Left forelimb (tissue), 1 donor: ENCODE results near the gene DNAJC11.

Source experiments
- DNase-seq: peaks from one replicate; pipeline ENCODE4 v3.0.0-alpha.2; 2018; ENCODE audit warnings: low spot score

The DNAJC11 gene

DNA sequence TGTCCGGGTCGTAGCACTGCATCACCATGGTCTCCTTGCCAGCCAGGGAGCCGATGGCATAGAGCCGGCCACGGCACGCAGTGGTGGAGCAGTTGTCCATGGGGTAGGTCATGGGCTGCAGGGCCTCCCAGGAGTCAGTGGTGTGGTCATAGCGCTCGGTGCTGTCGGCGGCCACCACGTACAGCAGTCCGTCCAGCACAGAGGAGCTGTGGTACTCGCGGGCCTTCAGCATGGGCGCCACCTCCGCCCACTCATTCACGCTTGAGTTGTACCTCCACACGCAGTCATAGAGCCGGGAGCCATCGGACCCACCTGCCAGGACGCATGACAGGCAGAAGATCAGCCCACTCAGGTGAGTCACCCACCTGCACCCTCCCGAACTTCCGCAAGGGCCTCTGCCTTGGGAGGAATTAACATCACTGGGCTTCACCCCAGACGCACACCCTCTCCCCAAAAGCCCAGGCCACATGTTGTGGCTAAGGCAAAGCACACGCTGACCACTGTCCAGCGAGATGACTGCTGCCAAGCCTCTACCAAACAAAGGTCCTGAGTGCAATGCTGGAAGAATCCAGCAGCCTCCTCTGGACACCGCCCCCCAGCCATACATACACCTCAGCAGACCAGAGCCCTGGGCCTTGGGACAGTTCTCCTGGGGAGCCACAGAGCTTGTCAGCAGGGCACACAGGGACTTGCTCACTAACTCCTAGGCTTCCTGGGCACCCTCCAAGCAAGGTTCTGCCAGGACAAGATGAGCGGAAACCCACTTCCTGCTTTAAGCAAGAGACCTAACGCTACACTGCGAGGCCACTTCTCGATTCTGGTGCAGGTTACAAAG is 102.3 kb downstream of the DNAJC11 start:
- DNase-seq, result no peak

DNA sequence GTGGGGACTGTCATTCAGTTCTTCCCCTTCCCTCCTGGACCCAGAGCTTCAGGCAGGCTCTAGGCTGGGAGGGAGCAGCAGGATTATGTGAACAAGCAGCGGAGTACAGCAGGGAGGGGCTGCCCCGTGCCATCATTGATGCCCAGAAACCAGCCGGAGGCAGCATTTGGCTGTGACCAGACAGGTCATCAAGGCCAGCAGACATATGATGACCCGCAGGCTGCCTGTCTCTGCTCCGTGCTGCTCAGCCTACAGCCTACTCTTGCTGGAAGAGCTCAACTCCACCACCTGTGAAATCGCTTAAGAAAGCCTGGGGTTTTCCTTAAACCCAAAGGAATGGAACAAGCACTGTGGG is 103.9 kb downstream of the DNAJC11 start:
- DNase-seq, result no peak

DNA sequence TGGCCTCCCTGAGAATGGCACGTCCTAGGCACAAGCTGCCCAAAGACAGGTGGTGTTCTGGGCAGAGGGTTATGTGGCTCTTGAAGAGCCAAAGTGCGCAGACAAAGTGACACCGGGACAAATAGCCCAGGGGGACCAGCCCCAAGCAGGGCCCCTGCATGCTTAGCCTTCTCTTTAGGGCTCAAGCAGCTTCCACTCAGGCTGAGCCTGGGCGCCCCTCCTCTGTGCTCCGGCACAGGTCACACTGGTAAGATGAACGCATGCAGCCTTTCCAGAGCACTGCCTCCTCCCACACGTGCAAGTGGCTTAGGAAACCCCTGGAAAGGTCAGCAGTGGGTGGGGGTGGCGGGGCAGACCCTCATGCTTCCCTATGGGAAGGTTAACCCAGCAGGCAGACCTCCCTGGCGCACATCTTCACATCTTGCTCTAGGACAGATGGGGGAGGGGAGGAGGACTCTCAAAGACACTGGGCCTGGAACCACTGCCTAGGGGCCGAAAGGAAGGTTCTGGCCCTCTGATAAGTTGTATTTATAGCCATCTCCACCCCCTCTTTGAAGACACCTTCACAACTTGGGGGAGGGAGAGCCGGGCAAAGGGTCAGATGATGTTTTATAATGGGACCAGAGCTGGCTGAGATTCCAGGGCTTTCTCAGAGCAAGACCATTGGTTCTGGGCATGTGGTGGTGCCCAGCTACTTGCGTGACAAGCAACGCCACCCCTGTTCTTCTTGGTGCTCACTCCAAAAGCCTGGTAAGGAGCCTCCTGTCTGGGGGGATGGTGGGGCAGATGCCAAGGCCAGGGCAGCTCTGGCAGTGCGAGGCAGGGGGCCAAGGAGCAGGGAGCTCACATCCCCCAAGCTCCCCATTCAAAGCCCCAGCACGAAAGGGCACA is 104.5 kb downstream of the DNAJC11 start:
- no peak for DNase-seq

DNA sequence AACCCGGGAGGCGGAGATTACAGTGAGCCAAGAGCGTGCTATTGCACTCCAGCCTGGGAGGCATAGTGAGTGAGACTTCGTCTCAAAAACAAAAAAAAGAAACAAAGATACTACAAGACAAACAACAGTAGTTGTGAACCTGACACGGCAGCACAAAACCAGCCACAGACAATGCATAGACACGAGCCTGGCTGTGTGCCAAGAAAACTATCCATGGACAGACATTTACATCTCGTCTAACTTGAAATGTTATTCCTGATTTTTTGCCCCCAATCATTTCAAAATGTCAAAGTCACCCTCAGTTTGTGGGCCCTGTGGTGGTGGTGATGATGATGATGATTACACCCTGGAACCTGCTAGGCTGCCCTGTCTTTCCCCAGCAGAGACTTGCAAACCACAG is 105.3 kb downstream of the DNAJC11 start:
- no peak for DNase-seq

DNA sequence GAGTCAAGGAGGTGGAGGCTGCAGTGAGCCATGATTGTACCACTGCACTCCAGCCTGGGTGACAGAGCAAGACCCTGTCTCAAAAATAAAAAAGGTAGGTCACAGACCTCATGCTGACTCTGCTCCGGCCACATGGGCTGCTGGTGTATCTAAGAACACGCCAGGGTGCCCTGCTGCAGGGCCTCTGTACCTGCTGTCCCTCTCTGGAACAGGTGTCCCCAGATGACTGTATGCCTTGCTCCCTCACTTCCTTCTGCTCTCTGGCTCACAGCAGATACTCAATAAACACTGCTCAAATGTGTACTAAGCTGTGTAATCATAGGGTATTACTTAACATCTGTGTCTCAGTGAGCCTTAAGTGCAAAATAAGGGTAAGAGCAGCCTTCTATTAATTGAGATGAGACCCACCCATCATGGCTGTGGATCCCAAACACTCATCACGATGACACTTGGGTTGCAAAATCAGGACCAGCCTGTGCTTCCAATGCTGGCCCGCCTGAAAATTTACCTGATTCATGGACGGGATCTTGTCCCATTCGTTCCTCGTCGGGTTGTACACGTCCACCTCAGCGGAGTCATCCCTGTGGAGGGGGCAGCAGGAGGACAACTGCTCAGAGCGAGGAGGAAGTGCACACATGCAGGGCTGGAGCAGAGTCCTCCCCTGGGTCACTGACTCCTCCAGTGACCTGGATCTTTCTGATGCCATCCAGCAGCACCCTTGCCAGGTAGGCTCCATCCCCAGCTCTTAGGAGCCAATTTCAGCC is 106.5 kb downstream of the DNAJC11 start:
- DNase-seq, result no peak

DNA sequence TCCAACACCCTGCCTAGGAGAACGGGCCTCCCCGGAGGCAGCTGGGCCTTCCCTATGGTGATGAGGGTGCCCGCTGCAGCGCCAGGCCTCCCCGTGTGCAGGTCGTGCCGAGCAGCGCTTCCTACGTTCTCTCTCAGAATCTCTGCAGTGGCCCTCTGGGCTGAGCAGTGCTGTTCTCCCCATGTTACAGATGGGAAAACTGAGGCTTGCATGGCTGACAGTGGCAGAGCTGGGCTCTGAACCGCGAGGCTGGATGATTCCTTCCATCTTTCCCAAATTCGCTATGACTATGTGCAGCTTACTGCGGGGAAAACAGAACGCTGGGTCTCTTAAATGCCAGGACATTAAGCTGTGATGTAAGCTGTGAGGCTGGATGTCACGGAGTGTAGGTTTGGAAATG is 107.8 kb downstream of the DNAJC11 start:
- DNase-seq, result no peak

DNA sequence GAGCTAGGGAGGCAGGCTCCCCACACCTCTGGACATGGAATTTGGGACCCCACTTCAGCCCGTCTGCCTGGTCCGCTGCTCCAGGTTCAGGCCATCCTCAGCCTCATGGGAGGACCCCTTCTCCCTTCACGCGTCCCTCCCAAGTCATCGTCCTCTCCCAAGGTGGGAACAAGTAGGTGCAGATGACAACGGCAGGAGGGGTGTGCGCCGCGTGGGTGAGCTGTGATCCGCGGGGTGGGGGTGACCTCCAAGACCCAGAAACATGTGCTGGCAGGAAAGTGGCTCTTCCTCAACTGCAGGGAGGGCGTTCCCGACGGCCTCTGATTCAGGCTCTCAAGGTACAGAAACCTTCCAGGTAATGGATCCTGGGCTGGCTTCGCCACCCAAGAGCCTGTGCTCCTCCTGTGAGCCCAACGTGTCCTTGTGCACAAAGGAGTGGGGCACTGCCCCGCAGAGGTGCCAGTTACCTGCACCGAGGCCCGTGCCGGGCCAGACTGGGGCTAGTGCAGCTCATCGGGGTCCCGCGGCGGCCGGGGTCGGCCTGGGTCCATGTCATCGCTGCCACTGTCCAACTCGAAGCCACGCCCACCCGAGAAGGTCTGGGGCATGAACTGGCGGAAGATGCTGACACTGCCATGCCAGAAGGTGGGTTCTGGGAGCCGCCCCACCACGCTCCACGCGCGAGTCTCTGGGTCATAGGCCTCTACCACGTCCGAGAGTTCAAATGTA is 108.6 kb downstream of the DNAJC11 start:
- DNase-seq, result no peak

DNA sequence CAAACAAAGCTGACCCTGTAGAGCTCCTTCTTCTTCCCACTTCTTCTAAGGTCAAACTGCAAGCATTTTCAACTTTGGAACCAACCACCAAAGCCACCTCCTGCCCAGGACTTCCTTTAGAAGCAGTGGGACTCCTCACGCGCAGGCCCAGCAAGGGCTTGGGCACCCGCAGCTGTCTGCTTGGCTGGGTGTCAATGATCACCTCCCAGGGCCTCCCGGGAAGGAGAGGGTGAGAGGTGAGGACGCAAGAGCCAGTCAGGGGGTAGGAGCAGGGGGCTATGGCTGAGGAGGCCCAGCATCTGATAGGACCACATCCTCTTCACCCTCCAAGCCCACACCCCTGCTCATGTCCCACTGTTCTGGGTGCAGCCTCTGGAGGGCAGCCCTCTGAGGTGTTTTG is 109.2 kb downstream of the DNAJC11 start:
- no peak for DNase-seq

DNA sequence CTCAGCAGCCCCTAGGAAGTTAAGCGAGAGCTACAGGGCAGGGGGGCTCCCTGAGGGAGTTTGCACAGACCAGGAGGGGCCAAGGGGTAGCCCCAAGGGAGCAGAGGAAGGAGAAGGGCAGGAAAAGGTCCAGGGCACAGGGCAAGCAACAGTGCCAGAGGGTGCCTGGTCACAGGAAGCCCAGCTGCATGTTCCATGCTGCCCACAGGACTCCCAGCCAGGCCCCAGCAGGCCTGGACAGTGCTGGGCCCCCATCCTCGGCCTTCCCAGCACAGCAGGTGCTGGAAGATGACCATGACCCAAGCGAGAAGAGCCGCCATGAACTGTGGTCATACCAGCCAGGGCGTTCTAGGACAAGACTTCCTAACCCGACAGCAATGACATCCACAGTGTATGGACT is 110.0 kb downstream of the DNAJC11 start:
- no peak for DNase-seq

DNA sequence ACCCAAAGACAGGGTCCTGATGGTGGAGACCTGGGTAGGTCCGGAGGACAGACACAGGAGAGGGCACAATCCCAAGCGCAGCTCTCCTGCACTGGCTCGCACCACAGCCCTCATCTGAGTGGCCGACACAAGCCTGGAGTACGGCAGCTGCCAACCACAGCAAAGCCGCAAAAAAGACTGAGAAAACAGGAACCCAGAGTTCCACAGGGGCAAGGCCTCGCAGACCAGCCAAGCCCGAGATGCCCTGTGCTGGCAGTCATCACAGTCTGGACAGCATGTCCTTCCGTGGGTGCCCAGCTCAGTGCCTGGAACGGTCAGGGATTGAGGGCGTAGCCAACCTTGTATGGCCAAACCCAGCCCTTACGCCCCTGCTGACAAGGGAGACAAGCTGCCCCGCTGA is 110.4 kb downstream of the DNAJC11 start:
- DNase-seq, result no peak

DNA sequence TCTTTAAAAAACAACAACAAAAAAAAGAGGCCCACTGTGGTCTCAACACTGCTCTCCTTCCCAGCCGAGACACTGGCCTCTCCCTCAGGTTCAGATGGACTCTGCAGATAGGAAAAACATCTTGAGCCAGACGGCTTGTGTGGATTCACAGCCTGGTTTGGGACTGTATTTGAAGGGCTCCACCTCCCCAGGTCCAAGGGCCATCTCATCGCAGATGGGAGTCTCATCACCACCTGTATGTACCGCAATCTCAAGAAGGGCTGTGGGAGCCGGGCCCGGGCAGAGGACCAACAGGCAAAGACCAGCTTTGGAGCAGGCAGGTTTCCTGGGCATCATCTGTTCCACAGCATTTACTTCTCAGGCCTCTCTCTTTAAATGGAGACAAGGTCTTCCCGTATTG is 111.6 kb downstream of the DNAJC11 start:
- no peak for DNase-seq

DNA sequence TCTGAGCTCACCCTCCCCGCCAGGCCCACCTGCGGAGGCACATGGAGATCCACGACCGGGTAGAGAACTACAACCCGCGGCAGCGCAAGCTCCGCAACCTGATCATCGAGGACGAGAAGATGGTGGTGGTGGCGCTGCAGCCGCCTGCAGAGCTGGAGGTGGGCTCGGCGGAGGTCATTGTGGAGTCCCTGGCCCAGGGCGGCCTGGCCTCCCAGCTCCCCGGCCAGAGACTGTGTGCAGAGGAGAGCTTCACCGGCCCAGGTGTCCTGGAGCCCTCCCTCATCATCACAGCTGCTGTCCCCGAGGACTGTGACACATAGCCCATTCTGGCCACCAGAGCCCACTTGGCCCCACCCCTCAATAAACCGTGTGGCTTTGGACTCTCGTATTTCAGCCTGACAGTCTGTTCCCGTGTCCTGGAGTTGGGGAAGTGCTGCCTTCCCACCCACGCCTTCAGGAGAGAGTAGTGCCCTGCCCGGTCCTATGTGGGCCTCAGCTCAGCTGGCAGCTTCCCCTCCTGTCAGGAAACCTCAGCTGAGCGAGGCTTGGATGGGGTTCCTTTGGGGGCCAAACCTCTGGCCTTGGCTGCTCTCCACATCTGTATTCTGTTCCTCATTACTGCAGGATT is 112.6 kb downstream of the DNAJC11 start:
- no peak for DNase-seq

DNA sequence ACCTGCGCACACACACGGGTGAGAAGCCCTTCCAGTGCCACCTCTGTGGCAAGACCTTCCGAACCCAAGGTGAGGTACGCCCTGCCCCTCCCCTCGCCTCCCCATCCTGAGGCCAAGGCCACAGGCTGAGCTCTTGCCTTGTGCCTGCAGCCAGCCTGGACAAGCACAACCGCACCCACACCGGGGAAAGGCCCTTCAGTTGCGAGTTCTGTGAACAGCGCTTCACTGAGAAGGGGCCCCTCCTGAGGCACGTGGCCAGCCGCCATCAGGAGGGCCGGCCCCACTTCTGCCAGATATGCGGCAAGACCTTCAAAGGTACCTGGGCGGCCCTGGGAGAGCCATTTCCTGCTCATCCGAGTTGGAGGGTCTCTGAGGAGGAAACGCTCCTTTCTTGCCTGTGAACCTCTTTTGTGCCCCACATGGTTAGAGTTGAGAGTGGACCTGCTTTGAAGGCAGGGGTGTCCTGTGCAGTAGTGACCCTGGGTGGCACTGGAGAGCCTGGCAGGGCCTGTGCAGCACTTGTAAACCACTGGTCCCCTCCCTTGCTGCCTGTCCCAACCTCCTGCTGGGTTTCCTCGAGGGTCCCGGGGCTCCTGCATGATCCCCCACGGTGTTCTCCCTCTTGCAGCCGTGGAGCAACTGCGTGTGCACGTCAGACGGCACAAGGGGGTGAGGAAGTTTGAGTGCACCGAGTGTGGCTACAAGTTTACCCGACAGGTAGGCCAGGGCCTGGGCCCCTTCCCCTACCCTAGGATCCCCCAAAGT is 113.3 kb downstream of the DNAJC11 start:
- no peak for DNase-seq

DNA sequence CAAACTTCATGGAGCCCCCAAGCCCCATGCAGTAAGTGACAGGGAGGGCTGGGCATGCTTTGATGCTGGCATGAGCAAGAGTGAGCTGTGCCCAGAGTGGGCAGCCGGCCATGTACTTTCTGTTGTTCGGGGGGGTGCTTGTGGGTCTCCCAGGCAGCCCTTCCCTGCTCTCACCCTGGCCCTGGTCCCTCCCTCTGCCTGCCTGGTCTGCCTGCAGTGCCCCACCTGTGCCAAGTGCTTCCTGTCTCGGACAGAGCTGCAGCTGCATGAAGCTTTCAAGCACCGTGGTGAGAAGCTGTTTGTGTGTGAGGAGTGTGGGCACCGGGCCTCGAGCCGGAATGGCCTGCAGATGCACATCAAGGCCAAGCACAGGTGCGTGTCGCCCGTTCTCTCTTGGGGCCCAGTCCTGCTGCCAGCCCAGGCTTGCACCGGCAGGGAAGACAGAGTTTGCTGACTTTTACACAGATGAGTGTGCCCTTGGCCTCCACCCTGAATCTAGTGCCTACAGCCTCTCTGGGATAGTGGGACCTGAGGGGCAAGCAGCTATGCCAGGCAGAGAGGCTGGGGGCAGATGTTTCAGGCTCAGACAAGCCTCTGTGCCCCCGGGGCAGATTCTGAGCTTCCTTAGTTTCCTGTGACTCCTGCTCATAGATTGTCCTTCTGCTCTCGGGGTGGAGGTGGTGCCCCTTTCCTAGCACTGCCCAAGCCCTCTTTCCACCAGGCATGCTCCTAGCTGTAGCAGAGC is 114.2 kb downstream of the DNAJC11 start:
- no peak for DNase-seq

DNA sequence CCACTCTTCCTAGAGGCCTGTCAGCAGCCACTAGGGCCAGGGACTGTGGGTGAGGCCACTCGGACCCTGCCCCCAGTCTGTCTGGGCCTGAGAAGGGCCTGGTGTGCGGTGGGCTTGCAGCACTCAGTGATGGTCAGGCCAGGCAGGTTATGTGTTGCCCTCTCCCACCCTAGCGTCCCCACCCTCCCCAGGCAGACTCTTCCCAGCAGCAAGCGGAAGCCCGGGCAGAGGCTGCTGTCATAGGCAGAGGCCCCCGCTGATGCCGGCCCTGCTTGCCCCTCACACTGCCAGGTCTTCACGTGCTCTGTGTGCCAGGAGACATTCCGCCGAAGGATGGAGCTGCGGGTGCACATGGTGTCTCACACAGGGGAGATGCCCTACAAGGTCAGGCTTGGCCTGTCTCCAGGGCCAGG is 115.2 kb downstream of the DNAJC11 start:
- no peak for DNase-seq

DNA sequence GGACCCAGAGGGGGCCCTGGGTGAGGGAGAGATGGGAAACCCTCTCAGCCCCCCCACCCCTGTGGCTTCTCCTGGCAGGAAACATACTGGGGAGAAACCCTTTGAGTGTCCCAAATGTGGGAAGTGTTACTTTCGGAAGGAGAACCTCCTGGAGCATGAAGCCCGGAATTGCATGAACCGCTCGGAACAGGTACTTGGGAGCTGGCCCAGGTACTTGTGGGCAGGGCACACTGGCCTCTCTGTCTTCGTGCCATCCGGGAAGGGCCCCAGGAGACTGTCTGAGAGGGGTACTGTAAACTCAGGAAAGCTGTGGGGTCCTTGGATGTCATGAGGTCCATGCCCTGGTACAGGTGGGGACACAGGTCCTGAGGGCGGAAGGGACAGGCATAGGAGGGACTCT is 115.8 kb downstream of the DNAJC11 start:
- DNase-seq, result no peak

DNA sequence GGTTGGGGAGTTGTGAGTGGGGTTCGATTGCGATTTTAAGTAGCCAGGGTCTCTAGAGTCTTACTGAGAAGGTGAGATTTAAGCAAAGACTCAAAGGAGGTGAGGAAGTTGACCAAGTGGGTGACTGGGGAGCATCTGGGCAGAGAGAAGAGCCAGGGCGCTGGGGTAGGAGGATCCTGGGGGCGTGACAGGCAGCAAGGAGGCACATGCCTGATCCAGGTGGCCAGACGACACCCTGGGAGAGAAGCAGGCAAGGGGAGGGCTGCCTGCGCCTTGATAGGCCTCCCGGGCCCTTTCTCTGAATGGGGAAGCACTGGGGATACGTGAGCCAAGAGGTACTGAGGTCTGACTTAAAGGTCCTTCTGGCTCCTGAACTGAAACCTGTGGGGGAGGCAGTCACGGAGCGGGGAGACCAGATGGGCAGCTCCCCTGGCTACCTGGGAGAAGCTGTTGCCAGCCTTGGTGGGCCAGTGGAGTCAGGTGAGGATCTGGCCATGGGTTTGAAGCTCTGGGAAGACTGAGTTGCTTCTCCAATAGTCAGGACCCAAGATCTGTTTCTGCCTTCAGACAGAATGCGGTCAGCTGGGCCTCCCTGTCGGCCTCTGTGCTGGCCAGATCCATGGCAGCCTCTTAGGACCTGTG is 116.4 kb downstream of the DNAJC11 start:
- no peak for DNase-seq
